ENCODE measurements around the gene C10orf71. TPM values are rescaled to one million over a fixed set of nuclear protein-coding genes. Genes with fewer than 3 reads are reported as not detected.

The C10orf71 gene
- total and polyA plus RNA-seq, 2 of the 8 experiments (the other 6 are each of a cell fraction or from before 2014, with no cell fraction given), result not detected

DNA sequence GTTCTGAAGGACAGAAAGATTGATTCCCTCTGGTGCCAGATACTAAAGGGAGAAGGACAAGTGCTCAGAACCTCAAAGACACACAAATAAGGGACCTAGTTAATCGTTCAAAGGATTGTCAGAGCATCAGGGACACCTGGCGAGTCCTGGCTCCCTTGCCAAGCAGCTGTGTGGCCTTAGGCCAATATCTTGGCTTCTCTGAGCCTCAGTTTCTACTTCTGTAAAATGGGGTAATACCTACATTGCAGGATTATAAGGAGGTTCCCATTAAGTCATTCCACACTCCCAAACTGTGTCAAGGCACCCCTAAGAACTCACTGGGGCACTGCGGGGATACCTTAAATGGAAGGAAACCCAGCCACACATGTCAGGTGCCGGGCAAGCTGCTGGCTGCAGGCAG, 67.5 kb downstream of the C10orf71 start:
- H3K27me3 ChIP-seq (replicated peaks in 1 of 4; ENCODE audit: control insufficient read depth in 3 of 4, extremely low read depth in 1 of 4, insufficient read depth in 3 of 4, low read length in 3 of 4), result no peaks in the 10 kb centered on the region; a peak in 1 of 7 replicates
- TF ChIP-seq CHD1 (IDR thresholded peaks at IDR 0.05; ENCODE audit: low read depth, low read length) (no peak), MAFK (IDR thresholded peaks at IDR 0.05; ENCODE audit: low read depth, low read length) (no peak), BCL11A (IDR thresholded peaks at IDR 0.05; ENCODE audit: low read depth in 2 of 2, low read length in 2 of 2) (no peak), PHF8 (conservative IDR thresholded peaks at IDR 0.05; ENCODE audit: low read depth, low read length) (no peak), BRCA1 (IDR thresholded peaks at IDR 0.05; ENCODE audit: low read depth, low read length) (no peak), POLR2A (IDR thresholded peaks at IDR 0.05; ENCODE audit: control extremely low read depth in 1 of 2, low read depth in 2 of 2, low read length in 2 of 2) (no peak), ATF2 (IDR thresholded peaks at IDR 0.05; ENCODE audit: low read length) (no peak), CEBPB (IDR thresholded peaks at IDR 0.05; ENCODE audit: low read depth, low read length) (no peak), CBX8 (IDR thresholded peaks at IDR 0.05; ENCODE audit: borderline replicate concordance, low read depth, low read length) (no peak)
- TF ChIP-seq, protein P1, sequence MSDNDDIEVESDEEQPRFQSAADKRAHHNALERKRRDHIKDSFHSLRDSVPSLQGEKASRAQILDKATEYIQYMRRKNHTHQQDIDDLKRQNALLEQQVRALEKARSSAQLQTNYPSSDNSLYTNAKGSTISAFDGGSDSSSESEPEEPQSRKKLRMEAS (IDR thresholded peaks at IDR 0.05), result no peak
- no peaks in the 10 kb centered on the region for H3K79me1 ChIP-seq (ENCODE audit: low read depth, low read length)
- no peak overlapping the region for H2BK12ac ChIP-seq (ENCODE audit: low read depth, low read length)
- no peak overlapping the region for H2BK120ac ChIP-seq (replicated peaks; ENCODE audit: low read depth, low read length)
- FAIRE-seq (no peak), DNase-seq (ENCODE audit: low read depth in 1 of 2, low spot score in 2 of 2) (no peak)
- no peak overlapping the region for H3K9ac ChIP-seq (replicated peaks in 1 of 4; ENCODE audit: extremely low read depth in 1 of 4, low read depth in 3 of 4, low read length in 3 of 4)
- no peak overlapping the region for H3K27ac ChIP-seq (ENCODE audit: low read depth, low read length)
- no peak overlapping the region for H3K4me3 ChIP-seq (ENCODE audit: extremely low read depth in 1 of 4, insufficient read depth in 2 of 4, low read depth in 3 of 4, low read length in 4 of 4)
- no peak overlapping the region for H2BK5ac ChIP-seq (ENCODE audit: low read depth, low read length)
- H2BK20ac ChIP-seq (ENCODE audit: low read length), result no peak overlapping the region
- no peaks in the 10 kb centered on the region for H3K4me1 ChIP-seq (replicated peaks in 1 of 4; ENCODE audit: control insufficient read depth in 3 of 4, insufficient read depth in 4 of 4, low read length in 3 of 4)
- no peak overlapping the region for H3K4me2 ChIP-seq (ENCODE audit: insufficient read depth in 1 of 2, low read depth in 2 of 2, low read length in 2 of 2)
- no peaks in the 10 kb centered on the region for H3K23me2 ChIP-seq (ENCODE audit: low read depth, low read length)
- no peaks in the 10 kb centered on the region for H4K20me1 ChIP-seq (replicated peaks in 1 of 2; ENCODE audit: control insufficient read depth in 1 of 2, insufficient read depth in 2 of 2, low read length in 2 of 2)
- no peaks in the 10 kb centered on the region for H3K79me2 ChIP-seq (ENCODE audit: control insufficient read depth in 1 of 2, insufficient read depth in 2 of 2, low read length in 2 of 2)
- H2BK15ac ChIP-seq (ENCODE audit: low read length), result no peak overlapping the region
- no peak overlapping the region for H3K56ac ChIP-seq (replicated peaks; ENCODE audit: insufficient read length, low read depth, low read length)
- H3K36me3 ChIP-seq (ENCODE audit: control insufficient read depth in 2 of 4, insufficient read depth in 4 of 4, low read length in 3 of 4), result no peaks in the 10 kb centered on the region
- no peak overlapping the region for H2AK5ac ChIP-seq (ENCODE audit: low read depth, low read length)
- H4K8ac ChIP-seq (ENCODE audit: extremely low read depth, insufficient read depth, low read length), result no peak overlapping the region
- H4K91ac ChIP-seq (replicated peaks; ENCODE audit: insufficient read length, low read length), result no peak overlapping the region
- WGBS, 2 experiments (ENCODE audit: extremely low coverage in 1 of 2, insufficient coverage in 1 of 2, insufficient read length in 1 of 2, insufficient replicate concordance in 2 of 2, low coverage in 1 of 2, low lambda C conversion rate in 2 of 2, missing lambda C conversion rate in 1 of 2), result 97% methylated on average over 4 of the region's 4 CpGs; no CpG with 5 or more reads in 1 of the 2 experiments
- CTCF ChIA-PET (ENCODE audit: partially characterized antibody), result interaction anchor here (0.7 to 3.1 kb wide), 3 partner anchors 42 to 754 kb away, joined by 3 to 10 read pairs (median 4); no protein-coding TSS in a partner anchor
- no peak overlapping the region for H3K23ac ChIP-seq (ENCODE audit: insufficient read length)
- no peak overlapping the region for H2AFZ ChIP-seq (ENCODE audit: low read length)
- H3K4ac ChIP-seq (replicated peaks; ENCODE audit: insufficient read length, low read depth, low read length), result no peak overlapping the region
- H3K18ac ChIP-seq (ENCODE audit: extremely low read depth, low read length), result no peak overlapping the region
- no peaks in the 10 kb centered on the region for H3K9me3 ChIP-seq (ENCODE audit: insufficient read depth in 2 of 2, low read depth in 1 of 2, low read length in 1 of 2)
- POLR2A ChIA-PET (ENCODE audit: partially characterized antibody), result no interaction called here
- H3K14ac ChIP-seq (ENCODE audit: insufficient read length), result no peak overlapping the region
- no peak overlapping the region for H4K5ac ChIP-seq (ENCODE audit: insufficient read length, low read depth, low read length)
